NCI-H187 (cell line): ENCODE data around the gene HRH3.

Experiments used
- DNase-seq, 2 experiments: peaks; one replicate each; lab custom pipeline; 2025; lab: John Stamatoyannopoulos, UW

Gene HRH3

DNA sequence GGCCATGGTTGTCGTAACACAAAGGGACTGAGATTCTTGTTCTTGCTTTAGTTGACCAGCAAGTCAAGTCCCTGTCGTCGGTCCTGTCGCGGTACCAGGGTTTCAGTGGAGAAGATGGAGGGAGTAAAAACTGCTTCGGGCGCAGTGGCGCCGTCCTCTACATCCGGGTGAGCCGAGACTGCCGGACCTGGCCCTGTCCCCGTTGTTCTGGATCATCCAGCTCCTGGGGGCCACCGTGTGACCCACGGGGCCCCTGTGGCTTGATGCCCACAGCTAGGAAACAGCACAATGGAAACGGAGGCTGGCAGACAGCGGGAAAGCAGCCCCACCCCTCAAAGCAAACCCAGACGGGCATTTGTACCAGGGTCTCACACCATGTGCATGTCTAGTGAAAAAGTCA is 22.3 kb downstream of the HRH3 start:
- no peak for DNase-seq

DNA sequence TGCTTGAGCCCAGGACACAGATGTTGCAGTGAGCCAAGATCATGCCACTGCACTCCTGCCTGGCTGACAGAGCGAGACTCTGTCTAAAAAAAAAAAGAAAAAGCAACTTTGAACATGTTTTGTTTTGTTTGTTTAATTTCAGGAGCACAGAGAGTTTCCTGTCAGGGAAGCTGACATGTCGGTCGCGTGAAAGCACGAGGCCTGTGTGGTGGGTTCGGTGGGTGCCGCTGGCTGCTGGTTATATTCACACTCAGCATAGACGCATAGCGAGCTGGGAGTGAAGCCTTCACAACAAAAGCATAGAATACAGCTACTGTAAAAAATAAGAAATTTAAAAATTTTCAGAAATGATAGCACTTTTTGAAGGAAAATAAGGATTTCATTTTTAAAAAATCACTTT is 22.8 kb downstream of the HRH3 start:
- no peak for DNase-seq

DNA sequence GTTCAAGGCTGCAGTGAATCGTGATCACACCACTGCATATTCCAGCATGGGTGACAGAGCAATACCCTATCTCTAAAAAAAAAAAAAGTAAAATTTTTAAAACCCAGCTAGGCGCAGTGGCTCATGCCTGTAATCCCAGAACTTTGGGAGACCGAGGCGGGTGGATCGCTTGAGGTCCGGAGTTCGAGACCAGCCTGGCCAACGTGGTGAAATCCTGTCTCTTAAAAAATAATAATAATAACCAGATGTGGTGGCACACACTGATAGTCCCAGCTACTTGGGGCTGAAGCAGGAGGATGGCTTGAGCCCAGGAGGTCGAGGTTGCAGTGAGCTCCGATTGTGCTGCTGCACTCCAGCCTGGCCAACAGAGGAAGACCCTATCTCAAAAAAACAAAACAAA is 23.8 kb downstream of the HRH3 start:
- no peak for DNase-seq

DNA sequence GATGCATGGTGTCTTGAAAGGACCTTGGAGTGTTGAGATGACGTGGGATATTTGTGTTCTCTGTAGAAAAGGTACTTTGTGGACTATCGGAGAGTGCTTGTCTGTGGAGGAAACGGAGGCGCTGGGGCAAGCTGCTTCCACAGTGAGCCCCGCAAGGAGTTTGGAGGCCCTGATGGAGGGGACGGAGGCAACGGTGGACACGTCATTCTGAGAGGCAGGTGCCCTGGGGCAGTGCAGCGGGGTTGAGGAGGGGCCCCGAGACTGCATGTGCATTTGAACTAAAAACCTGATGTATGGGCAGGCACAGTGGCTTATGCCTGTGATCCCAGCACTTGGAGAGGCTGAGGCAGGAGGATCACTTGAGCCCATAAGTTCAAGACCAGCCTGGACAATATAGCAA is 24.3 kb downstream of the HRH3 start:
- DNase-seq, result no peak

DNA sequence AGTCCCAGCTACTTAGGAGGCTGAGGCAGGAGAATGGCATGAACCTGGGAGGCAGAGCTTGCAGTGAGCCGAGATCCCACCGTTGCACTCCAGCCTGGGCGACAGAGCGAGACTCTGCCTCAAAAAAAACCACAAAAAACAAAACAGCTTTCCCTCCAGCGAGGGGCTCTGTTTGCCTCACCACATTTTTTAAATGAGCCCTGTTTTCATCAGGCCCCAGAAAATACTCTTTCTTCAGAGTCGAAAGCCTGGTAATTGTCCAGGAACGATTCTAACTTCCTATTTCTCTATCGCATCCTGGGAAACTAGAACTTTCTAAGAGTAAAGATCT is 25.0 kb downstream of the HRH3 start:
- no peak for DNase-seq

DNA sequence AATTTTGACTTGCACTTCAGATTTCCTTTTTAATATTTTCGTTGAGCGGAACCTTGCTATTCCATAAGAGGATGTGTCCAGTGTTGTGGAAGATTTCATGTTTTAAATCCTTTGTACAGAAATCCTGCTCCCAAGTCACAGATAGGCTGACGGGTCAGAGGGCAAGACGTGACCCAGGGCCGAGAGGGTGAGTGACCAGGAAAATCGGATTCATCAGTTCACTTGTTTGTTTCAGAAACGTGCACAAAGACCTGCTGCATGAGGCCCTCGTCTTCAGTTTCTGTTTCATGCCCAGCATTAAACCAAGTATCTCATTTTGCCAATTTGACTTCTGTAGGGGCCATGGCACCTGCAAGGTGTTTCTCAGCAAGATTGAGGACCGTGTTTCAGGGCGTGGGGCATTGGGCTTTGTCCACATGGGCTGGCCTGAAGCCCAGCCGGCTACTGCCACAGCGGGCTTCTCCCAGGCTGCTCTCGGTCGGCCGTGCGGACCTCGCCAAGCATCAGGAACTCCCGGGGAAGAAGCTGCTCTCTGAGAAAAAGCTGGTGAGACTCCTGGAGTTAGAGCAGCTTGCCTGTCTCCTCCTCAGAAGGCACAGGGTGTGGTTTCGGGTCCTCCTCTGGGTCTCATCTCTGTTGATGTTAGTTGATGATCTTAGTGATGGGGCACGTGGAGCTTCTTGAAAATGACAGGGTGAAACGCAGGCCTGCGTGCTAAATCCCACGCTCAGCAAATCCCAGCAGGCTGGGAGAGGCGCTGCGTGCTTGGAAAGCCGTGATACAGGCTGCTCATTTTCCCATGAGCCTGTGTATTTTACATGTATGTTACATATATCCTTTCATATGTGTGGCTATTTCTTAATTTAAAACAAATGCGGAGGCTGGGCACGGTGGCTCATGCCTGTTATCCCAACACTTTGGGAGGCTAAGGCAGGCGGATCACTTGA is 26.7 kb downstream of the HRH3 start:
- no peak for DNase-seq

DNA sequence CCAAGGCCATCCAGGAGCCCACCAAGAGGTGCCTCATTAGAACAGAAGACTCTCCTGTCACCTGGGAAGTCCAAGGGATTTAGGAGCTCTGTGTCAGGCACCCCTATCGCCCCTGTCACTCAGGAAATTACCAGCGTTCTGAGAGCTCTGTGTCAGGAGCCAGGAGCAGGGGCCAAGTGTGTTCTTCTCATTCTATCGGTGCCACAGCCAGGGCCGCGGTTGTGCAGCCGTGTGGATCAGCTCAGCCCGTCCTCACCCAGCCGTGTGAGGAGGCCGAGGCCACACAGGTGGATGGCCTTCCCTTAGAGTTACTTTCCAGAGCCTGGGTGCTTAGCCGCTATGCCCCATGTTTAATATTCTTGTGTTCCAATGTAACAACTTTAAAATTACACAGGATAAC is 27.4 kb downstream of the HRH3 start:
- DNase-seq, result no peak

DNA sequence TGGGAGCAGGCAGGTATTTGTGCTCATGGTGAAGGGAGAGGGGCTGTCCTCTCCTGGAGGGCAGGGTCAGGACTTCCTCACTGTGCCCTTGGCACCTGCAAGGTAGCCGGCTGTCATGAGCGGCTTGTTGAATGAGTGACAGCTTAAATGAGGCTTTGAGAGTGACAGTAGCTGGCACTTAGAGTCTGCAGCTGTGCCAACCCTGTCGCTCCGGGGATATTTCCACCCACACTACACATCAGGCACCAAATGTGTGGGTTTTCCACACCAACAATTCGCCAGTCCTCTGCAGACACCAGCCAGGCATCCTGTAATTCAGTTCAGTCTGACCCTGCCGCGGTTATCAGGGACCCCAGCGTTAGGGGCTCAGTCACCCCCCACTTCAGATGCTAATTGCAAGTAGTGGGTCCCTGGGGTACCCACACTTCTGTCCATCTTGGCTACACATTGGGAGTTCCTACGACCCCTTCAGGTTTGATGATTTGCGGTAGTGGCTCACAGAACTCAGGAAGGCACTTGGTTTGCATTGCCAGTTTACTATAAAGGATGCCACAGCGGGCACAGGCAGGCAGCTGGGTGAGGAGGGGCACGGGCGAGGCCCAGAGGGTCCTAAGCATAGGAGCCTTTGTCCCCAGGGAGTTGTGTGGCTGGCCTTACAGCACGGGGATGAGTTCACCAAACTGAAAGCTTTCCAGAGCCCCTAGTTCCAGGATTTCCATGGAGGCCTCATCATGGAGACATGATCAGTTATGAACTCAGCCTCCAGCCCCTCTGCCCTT is 28.1 kb downstream of the HRH3 start:
- no peak for DNase-seq

DNA sequence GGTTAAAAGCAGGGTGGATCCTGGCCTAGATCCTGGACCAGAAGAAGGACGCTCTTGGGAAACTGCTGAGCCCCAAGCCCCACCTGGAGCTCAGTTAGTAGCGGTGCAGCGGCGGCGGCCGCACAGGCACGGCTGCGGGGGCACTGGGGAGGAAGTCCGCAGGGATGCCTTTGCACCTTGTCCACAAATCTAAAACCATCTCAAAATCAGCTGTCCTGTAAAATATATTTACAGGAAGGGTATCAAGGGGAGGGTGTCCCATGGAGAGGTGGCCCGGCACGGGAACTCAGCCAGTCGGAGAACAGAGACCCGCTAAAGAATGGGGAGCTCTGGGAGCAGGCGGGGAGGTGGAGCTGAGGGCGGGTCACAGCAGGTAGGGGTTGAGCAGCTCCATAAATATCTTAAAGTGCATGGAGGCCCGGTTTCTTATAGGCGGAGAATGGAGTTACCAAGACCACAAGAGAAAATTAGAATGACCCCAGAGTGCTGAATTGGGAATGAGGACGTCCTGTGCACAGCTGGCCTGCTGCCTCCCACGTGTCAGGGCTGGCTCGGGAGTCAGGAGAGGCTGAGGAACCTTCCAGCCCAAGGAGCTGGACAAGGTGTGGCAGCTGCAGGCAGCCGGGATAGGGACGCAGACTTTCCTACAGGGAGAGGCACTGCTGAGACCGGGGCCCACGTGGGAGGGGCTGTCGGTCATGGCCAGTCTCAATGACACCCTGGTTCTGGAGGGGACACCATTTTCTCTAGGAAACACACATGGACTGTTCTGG is 29.3 kb downstream of the HRH3 start:
- no peak for DNase-seq

DNA sequence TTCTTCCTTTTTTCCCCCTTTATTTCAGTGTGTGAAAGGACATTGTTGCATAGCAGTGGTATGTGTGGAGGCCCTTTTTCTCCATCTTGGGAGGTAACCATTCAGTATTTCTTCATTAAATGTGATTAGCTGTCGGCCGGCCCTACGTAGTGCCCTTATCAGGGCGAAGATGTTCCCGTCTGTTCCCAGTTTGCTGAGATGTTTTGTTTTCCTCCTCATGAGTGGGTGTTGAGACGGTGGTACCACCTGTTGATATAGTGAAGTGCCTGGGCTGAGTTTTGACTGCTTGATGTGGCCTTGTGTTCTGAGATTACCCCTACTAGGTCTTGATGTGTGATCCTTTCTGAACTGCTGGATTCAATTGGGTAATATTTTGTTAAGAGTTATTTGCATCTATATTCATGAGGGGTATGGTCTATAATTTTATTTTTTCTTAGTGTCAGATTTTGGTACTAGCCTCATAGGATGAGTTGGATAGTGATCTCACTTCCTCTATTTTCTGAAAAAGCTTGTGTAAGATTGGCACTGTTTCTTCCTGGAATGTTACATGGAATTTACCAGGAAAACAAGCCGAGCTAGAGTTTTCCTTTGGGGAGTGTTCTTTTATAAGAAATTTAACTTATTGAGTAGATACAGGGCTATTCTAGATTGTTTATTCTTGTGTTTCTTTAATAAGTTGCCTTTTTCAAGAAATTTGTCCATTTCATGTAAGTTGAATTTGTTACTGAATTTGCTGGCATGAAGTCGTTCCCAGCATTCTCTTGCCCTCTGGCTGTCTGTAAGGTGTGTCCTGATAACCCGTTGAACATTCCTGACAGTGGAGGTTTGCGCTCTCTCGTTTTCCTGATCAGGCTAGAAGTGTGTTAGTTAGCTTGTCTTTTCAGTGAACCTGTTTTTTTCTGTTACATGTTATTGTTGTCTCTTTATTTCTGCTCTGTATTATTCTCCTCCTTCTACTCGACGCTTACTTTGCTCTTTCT is 32.9 kb downstream of the HRH3 start:
- no peak for DNase-seq

DNA sequence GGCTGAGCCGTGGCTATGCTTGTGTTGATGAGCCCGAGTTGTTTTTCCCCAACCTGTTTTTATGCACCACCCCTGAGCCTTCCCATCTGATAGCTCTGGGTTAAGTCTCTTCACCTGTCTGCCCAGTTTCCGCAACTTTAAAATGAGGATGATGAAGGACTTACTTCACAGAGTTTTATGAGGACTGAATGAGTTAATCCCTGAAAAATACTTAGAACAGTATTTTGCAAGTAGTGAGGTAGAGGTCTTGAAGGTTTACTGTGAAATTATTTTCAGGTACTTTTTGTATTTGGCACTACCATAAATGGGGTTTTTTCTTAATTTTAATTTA is 34.0 kb downstream of the HRH3 start:
- no peak for DNase-seq

DNA sequence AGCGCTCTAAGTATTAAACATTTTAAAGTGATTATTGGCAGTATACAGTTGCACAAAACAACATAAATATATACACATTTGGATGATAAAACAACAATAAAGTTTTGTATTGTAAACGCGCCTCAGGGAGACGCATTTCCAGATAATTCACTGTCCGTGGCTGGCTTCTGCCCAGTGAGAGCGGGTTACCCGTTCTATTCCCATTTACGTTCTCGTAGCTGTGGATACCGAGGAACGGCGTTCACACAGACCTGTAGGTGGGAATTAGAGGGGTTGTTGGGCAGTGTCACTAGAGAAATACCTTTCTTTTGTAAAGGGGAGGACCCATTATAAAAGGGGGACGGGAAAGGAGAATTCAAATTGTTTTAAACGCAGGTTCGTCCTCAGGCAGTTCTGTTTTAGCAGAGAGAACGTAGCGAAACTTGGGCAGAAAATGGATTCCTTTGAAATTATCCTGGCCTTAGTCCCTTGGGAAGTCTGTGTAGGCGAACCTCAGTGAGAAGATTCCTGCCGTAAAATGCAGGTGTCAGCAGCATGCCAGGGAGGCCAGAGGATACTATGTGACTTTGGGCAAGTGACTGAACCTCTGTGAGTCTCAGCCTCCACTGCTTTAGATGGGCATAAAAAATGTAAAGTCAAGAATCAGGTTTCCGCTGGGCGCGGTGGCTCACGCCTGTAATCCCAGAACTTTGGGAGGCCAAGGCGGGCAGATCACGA is 36.5 kb downstream of the HRH3 start:
- no peak for DNase-seq

DNA sequence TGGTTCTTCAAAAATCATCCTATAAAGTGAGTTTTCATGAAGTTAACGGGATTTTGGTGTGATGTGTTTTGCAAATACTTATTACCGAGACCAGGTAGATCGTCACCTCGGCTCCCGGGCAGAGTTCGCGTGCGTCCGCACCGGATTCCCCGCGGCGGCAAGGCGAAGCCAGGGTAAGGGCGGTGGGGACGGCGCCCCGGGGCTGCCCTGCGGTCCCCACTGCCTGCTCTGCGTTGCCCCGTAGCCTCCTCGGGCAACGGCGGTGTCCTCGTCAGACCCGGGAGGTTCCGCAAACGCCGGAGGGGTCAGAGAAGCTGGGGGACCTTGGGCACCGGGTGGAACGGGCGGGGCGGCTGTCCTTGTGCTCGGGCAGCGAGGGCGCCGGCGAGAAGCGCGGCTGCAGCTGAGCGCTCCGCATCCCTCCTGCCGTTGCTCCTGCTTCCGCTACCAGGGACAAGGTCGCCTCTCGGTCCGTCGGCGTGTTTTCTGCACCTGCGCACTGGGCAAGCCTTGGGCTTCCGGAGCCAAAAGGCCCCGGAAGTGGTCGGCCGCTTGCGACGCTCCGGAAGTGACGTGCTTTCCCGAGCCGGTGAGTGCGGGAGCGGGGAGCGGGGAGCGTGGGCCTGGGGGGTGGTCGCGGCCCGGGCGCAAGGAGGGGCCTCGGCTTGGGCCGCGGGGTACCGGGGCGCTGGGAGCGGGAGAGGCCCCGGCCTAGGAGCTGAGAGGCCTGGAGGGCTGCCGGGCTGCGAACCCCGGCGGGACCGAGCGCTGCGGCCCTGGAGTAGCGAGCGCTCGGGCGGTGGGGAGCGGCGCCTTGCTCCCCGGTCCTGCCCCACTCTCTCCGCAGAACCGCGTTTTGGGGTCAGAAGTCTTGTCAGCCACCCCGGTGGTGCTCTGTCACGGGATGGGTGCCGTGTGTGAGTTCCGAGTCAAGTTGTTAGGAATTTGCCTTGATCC is 37.3 kb downstream of the HRH3 start, which contains the start of gene MTG2:
Gene MTG2, plus strand, starts transcription at position 560 of the 957 bp plus-strand sequence. CDS start 10,393 bp downstream, outside the sequence.
- peak; percentile 89 to 95 for DNase-seq

DNA sequence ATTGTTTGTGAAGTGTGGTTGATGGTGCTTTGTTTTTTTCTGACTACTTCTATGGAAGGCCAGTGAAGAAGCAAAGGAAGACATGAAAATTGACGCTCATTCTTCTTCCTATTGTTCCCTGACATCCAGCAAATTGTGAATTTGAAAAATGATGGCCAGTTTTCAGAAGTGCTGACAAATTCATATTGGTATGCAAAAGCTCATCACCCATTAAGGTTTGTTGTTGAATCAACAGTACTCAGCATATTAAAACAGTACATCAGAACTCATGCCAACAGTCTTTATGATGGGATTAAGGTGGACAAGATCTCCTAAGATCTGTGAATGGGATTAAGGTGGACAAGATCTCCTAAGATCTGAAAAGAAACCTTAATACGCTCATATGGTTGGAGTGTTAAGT is 38.3 kb downstream of the HRH3 start:
- no peak for DNase-seq

DNA sequence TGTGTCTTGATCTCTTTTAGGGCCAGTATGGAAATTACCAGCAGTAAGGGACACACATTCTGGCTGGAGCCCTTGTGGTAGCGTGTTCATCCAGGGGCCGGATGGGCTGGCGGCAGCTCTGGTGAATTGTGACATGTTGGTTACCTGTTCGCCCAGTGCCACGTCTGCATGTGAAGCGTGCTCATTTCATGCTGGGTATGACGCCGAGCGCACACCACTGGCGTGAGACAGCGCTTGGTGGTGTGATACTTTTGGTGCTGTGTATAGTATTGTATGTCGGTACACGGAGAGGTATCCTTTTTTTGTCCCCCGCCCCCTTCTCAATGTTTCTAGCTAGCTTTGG is 40.9 kb downstream of the HRH3 start:
- no peak for DNase-seq

DNA sequence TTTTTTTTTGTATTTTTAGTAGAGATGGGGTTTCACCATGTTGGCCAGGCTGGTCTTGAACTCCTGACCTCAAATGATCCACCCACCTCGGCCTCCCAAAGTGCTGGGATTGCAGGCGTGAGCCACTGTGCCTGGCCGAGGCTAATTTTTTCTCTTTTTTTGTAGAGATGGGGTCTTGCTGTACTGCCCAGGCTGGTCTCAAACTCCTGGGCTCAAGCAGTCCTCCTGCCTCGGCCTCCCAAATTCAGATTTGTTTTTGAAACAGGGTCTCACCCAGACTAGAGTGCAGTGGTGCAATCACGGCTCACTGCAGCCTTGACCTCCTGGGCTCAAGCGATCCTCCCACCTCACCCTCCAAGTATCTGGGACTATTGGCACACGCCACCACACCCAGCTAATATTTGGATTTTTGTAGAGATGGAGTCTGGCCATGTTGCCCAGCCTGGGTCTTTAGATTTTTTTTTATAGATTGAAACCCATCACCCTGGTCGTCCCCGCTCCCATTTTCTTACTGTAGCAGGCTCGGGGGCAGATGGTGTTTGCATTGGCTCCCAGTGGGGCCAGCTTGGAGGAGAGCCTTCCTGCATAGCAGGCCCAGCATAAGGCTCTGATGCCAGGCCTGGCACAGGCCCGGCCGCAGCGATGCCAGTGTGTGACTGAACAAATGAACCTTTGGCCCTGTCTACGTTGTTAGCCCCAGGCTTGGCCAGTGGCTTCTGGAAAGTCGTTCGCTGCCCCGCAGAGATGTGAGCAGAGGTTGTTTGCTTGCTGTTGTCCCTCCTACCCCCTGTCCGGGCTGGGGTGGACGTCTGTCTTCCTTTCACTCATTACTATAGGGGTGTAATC is 41.5 kb downstream of the HRH3 start:
- DNase-seq, result no peak

DNA sequence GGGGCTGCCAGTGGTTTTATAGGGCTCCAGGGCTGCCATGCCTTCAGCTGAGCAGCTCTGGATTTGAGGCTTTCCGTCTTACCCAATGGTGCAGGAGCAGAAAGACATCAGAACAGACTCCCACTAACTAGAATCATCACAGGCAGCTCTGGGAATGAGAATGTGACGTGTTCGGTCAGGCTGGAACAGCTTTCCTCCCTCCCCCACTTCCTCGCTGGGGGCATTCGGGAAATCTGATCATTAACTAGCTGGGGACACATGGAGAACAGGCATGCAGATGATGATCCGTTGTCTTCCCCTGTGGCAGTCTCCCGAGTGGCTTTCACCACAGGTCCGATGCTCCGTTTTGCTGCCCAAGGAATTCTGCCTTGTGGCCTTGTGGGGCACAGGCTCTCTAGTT is 42.8 kb downstream of the HRH3 start:
- DNase-seq, result no peak

DNA sequence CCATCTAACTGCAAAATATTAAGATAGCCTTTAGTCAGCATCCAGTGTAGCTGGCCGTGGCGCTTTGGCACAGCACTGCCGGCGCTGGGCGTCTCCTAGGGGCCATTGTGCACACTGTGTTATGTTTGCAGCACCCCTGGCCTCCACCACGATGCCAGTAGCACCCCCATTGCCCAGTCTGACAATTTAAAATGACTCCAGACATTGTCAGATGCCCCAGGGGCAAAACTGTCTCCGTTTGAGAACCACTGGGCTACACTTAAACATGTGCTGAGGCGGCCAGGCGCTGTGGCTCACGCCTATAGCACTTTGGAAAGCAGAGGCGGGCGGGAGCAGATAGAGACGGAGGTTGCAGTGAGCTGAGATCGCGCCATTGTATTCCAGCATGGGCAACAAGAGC is 43.2 kb downstream of the HRH3 start:
- no peak for DNase-seq

DNA sequence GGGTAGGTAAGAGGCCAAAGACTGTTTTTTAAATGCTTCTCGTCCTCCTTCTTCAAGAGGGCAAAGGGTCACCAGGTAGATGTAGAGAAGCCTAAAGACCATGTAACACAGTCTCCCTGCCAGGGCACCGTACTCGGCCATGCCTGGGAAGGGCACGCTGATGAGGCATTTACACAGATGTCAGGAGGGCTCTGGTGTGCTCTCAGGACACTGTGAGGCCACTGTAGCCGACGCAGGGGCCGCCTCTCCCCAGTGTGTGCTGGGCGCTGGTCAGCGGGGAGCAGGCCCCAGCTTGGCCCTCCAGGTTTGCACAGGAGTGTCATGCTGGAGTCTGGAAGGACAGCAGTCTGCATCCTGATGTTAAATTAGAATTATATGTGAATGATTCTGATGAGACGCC is 44.4 kb downstream of the HRH3 start:
- DNase-seq, result no peak
